NCI-H82 treated with DMSO at 0.1 percent for 48 hours (cell line): ENCODE data around the gene ARID1A.
"Not testable (repeated sequence)": the region's sequence is repeated elsewhere in the genome, so short reads cannot be mapped to it uniquely, and the experiment has no call there.

Experiments used
- DNase-seq: peaks from one replicate; lab custom pipeline; 2025; ENCODE audit not compliant: unreplicated experiment; lab: John Stamatoyannopoulos, UW

ARID1A gene

DNA sequence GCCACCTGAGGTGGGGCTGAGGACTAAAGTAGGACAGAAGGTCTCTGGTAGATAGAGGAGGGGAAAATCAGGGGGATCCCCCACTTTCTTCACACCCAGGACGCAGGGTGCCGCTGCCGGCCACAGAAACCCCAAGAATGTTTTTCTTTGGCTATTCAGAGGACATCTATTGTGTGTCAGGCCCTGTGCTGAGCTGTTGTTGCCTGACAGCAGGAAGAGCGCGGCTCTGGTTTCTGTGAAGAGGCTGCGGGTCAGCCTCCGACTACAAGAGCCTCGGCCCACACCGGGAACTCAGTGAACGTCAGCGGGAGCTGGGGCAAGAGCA, 91.5 kb downstream of the ARID1A start:
- DNase-seq: no peak

DNA sequence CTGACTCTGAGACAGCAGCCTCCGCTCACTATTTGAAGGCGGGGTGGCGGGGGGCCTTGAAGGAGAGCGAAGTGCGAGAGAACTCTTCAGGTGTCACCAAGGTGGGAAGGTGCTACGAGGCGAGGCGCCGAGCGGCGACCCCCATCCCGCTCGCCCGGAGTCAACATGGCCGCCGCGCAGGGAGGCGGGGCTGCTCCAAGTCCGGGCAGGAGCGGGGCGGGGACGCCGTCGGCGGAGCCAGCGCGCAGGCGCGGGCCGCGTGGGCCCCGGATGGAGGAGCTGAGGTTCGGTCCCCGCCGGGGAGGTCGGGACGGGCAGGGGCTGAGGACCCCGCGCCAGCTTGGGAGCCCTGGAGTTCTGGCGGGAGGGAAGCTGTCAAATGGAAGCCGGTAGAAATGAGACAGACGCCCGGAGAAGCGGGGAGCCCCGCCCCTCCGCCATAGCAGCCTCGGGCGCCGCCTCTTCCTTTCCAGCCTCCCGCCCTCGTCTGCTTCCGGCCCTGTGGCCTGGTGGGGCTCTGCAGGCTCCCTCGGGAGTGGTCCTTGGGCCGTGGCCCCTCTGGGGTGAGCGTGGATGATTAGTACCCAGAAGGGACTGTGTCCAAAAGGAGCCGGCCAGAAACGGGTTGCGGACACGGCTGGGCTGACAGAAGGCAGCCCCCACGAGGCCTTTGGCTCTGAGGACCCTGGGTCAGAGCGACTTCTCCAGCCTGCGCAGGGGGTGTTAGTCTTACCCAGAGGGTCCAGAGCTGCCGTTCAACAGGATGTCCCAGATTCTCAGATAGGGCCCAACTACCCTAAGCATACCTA, 92.1 kb downstream of the ARID1A start, which contains the start of gene PIGV:
TSS of gene PIGV (plus strand) at position 245 of the 809 bp plus-strand sequence. CDS start 2,866 bp downstream, outside the sequence.
- DNase-seq: peak; percentile 79

DNA sequence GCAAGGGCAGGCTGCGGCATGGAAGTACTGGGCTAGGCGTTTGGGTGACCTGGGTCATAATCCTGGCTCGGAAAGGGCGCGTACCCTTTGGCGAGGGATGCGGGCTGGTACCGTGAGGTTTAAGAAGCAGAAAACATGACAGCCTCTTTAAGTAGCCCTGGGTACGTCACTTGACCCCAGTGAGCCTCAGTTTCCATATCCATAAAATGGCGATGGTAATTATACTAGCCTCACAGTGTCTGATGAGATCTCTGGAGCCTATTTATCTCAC, 92.6 kb downstream of the ARID1A start:
- no peak for DNase-seq

DNA sequence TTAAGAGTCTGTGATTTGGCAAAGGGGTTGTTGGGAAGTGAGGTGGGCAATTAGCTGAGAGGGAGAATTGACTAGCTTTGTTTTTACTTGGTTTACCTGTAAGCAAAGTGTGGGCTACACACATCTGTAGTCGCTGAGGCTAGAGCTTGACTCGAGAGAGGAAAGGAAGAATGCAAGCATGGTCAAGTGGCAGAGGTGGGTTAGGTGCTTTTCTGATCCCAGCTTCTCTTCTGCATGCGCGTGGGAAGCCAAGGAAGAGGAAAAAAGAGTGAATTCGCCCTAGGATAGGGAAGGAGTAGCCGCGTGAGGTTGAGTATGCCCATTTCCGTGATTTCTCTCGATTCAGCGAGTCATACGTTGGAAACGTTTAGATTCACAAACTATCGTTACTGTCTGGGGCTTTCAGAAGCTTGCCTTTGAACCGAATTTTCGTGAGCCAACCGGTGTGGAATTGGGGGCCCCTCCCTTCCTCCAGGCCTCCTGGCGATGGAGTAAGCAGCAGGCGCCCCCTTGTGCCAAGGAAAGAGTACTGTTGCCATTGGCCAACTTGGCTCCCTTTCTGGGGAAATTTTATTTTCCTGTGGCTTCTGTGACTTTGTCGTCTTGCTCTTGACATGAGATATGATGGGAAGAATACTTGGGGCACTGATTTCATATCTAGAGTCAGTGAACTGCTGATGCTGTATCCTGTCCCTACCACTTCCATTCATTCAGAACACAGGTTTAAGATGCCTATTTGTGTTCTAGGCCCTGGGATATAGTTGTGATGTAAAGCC, 93.2 kb downstream of the ARID1A start:
- peak; percentile 77 for DNase-seq

DNA sequence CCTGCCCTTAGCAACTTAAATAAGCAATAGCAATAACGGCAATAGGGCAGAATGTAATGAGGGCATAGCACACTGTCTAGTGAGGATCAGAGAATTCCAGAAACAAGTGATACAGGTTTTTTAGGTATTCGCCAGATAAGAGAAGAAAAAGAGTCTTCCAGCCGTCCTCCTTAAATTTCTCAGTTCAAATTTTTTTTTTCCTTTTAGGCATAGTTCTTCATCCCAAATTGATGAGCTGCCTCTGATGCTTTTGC, 93.7 kb downstream of the ARID1A start:
- DNase-seq: no peak

DNA sequence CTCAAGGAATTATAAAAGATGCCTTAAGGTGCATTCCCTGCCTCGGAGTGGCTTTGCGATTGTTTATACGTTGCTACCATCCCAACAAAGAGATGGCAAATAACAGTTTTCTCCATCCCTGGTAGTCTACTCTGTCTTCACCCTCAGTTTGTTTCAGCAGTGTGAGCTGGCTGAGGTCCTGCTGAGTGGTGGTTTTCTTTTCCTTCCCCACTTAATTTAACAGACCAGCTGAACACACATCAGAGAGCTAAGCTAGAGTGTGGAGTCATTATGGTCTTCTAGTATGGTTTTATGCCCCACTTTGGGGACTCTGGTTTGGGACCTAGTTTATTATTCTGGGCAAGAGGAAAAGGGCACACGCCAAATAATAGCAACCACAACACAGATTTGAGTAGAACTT, 94.1 kb downstream of the ARID1A start:
- DNase-seq: no peak

DNA sequence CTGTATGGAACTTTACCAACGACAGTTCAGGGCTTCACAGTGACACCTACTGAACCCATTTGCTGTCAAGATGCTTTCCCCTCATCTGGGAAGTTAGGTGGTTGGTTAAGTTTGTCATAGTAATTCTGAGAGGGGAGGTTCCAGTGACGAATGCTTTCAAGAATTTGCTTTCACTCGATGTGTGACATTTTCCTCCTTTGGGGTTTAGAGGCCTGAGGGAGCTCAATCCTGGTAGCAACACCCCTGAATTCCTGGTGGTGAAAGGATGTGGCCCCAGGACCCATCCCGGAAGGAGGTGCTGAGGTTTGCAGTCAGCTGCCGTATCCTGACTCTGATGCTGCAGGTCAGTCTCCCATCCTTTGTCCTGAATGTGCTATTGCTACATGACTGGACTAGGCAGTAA, 94.7 kb downstream of the ARID1A start:
- DNase-seq: no peak

DNA sequence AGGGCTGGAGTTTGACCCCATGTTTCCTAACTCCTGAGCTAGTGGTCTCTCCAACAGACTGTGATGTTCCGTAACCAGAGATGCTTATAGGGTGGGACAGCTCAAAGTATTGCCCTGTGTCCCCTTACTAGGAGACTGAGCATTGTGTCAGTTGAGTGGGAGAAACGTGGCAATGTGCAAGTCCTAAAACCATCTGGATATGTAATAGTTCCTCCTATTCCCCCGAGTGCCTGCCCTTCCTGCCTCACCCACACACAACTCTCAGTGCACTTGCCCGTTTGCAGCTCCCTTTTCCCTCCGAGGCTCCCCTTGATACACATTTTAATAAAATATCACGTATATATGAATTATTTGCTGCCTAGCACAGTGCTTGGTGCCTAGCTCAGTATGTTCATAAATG, 95.3 kb downstream of the ARID1A start:
- no peak for DNase-seq

DNA sequence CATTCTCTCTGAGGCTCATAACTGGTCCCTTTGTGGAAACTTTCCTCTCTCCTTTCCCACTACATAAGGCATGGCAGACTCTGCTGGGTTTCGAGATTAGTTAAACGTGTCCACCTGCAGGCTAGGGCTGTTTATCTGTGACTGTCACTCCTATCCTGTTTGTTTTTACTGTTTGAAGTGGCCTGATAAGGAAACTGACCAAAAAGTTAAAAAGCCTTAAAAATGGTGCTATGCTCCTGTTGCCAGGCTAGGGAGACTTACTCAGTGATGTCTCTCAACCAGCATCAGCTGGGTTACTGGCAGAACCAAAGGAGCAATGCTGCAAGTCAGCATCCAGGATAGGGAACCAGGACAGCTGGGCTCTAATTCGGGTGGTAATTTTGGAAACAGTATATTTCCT, 95.8 kb downstream of the ARID1A start:
- DNase-seq: no peak

DNA sequence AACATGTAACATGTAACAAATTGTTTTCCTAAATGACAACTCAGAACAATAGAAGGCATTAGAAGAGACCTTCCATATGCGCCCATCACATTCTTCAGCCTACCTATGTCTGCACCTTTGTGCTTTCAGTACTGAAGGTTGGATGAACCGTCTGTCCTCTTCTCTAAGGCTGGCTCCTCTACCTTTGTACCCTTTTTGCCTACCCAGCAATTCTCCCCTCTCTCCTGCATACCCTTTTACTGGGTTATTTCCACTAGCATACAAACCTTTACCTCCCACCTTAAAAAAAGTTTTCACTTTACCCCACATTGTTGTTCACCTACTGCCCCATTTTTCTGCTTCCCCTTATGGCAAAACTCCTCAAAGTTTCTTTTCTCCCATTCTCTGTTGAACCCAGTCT, 97.1 kb downstream of the ARID1A start:
- DNase-seq: no peak

DNA sequence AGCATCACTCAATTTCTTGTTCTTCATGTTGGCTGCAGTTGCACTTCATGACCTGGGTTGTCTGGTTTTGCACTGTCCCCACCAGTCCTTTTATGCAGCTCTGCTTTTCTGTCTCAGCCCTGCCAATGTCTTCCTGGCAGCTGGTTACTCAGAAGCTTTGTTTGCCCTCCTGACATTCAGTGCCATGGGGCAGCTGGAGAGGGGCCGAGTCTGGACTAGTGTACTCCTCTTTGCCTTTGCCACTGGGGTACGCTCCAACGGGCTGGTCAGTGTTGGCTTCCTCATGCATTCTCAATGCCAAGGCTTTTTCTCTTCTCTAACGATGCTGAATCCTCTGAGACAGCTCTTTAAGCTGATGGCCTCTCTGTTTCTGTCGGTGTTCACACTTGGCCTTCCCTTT, 98.6 kb downstream of the ARID1A start:
- DNase-seq: no peak

DNA sequence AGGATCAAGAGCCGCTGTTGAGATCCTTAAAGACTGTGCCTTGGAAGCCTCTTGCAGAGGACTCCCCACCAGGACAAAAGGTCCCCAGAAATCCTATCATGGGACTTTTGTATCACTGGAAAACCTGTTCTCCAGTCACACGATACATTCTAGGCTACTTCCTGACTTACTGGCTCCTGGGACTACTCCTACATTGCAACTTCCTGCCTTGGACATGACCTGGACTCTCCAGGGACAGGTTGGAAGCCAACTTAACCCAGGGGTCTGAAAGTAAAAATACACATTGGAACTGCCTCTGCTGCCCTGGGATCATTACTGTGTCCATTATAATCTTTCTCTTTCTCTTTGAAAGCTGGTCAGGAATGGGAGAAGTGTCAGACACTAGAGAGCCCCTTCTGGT, 101.8 kb downstream of the ARID1A start:
- no peak for DNase-seq

DNA sequence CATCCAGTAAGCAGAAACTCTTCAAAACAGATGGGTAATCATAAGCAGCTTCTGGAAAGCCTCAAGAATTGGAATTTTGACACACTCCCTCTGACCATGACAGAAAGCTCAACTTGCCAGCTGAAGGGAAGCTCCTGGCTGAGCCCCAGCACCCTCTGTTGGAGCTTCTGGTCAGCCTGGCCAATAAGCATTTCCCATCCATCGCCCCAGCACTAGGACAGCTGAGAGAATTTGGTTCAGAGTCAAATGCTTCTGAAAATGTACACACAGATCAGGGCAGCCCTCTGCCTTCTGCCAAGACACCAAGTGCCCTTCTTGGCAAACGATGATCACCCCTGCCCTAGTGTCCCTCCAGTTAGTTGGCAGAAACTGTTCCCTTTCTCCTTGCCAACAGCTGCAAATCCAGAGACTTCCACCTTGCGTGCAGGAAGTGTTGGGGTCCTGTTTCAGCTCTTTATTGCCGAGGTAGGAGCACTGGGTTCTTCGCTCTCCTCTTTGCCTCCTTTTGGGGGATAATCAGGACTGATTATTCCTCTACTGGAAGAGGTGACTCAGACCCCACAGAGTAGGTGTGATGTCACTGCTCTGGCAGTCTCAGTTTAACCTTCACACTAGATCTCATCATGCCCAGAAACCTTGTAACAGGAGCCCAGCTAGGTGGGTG, 103.8 kb downstream of the ARID1A start:
- no peak for DNase-seq

DNA sequence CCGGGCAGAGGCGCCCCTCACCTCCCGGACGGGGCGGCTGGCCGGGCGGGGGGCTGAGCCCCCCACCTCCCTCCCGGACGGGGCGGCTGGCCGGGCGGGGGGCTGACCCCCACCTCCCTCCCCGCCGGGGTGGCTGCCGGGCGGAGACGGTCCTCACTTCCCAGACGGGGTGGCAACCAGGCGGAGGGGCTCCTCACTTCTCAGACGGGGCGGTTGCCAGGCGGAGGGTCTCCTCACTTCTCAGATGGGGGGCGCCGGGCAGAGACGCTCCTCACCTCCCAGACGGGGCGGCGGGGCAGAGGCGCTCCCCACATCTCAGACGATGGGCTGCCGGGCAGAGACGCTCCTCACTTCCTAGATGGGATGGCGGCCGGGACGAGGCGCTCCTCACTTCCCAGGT, 108.1 kb downstream of the ARID1A start:
- not testable (repeated sequence) for DNase-seq

DNA sequence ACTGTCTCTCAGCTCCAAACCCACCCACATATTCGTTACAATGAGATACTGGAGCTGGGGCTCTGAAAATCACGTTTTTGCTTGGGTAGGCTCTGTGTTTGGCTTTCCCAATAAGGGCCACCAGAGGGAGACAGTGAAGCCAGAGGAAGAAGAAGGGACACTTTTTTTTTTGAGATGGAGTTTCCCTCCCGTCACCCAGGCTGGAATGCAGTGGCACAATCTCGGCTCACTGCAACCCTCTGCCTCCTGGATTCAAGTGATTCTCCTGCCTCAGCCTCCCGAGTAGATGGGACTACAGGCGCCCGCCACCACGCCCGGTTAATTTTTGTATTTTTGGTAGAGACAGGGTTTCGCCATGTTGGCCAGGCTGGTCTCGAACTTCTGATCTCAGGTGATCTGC, 114.3 kb downstream of the ARID1A start:
- peak; percentile 32 for DNase-seq

DNA sequence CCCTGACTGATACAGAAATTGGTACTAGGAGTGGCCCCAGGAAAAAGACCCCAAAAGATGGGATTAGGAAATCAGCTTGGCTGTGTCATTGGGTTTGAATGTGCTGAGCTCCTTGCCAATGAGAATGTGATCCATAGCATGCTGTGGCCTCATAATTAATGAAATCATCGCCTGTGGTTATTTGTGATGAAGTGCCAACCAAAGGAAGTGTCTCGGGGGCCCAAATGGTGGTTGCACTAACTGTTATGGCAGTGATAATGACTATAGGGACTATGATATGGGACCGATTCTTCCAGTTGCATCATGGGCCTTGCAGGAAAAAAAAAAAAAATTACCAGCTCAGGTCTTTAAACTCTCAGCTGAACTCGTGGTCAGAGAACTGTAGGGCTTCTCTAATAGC, 115.2 kb downstream of the ARID1A start:
- no peak for DNase-seq

DNA sequence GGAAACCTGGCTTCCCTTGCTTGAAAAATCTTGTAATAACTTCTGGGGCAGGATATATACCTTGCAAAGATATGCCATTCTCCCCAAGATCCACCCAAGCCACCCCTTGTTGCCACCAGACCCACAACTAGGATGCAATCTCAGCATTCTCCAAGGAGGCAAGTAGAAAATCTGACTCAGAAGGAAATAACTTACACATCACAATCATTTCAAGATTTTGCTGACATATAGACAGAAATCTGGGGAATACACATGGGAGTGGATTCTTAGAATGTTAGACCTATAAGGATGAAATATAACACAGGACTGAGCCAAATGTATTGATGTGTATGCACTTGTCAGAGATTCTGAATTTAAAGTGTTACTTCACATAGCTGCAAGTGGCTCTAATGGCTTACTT, 115.9 kb downstream of the ARID1A start:
- no peak for DNase-seq

DNA sequence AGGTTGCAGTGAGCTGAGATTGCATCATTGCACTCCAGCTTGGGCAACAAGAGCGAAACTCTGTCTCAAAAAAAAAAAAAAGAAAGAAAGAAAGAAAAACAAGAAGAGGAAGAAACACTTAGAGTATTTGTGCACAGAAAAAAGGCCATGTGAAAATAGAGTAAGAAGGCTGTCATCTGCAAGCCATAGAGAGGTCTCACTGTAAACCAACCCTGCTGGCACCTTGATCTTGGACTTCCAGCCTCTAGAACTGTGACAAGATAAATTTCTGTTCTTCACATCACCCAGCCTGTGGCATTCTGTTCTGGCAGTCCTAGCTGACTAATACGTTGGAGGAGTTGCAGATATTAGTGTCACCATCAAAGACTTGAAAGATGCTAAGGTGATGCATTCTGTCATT, 118.6 kb downstream of the ARID1A start:
- DNase-seq: no peak

DNA sequence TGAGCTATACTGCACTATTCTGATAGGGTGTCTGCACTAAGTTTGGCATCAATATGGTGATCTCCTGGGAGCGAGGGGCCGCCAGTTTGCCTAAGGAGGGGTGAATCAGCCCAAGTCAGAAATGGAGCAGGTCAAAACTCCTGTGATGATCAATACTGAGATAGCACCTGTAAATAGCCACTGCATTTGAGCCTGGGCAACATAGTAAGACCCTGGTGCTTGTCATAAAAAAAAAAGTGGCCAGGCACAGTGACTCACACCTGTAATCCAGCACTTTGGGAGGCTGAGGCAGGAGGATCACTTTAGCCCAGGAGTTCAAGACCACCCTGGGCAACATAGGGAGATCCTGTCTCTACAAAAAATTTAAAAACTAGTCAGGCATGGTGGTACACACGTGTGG, 119.1 kb downstream of the ARID1A start:
- no peak for DNase-seq

DNA sequence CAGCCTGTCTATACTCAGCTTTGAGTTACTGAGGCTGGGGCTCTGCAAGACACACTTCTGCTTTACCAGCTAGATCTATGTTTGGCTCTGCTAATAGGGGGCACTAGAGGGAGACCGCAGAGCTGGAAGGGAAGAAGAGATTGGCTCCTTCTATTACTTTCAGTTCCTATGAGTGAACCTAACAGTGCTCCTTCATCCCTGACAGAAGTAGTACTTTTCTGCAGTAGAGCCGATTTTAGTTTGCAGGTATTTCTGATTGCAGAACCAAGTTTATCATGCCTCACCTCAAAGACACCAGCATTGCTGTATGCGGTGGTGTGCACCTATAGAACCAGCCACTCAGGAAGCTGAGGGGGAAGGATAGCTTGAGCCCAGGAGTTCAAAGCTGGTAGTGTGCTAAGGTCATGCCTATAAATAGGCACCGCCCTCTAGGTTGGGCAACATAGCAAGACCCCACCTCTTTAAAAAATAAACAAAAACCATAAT, 125.0 kb downstream of the ARID1A start:
- DNase-seq: no peak

DNA sequence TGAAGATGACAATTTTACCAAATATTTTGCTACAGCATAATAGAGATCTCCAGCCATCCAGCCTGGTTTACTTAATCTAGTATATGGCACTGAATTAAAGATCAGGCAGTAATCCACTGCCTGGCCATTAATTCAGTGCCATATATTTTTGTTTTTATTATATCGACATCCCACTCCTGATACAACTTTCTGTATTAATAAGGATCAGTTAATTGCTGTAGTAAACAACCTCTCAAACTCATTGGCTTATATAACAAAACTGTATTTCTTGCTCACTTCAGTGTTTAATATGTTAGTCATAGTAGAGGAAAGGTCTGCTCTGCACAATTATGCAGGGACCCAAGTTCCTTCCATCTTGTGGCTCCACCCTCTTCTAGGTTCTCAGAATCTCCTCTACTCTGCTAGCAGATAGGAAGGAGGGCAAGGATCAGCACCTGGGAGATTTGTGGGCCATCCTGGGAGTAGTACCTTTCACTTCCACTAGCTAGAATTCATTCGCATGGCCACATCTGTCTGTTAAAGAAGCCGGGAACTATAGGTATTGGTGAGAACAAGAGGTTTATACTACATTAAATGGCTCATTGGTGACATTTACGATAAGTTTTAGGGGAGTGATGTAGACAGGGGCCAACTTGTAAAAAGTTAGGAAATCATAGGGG, 127.1 kb downstream of the ARID1A start:
- no peak for DNase-seq

DNA sequence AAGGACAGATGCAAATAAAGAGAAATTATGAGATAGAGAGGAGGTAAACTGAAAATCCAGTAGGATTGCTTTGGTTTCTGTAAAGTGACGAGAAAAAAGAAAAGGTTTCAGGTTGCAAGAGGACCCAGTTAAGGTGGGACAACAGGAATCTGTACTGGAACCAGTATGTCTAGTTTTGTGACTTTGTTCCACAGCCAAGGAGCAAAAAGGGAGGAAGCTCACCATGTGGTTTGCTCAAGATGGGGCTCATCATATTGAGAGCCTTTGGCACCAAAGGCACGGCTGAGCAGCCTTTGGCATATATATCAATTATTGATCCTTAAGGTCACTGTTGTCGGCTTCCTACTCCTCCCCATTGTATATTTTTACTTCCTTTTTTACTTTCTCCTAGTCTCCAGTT, 128.9 kb downstream of the ARID1A start:
- no peak for DNase-seq
